Right renal cortex interstitium (tissue), 3 donors: ENCODE measurements around the gene RIC8A. TPM values are rescaled to one million over a fixed set of nuclear protein-coding genes. Genes with fewer than 3 reads are reported as not detected.

Experiments used
- DNase-seq, 3 donors: peaks; one replicate each; pipeline ENCODE4 v3.0.0-alpha.2; 2013; ENCODE audit warnings: low read depth in 3 of 3, low spot score in 2 of 3
- polyA plus RNA-seq, 3 donors: library from polyadenylated mRNA; unstranded; fragments of 120-200 nt; gene quantifications; one replicate each; pipeline ENCODE4 v1.2.1, GENCODE V29; 2013; ENCODE audit not compliant: insufficient read length in 3 of 3

The RIC8A gene
- polyA plus RNA-seq, 3 donors, result 81.4 to 94.6 (median 84.7) TPM

GRCh38 chr11:240315-240714 is 32.8 kb downstream of the RIC8A start:
- DNase-seq, result no peak

GRCh38 chr11:241634-242033 is 34.1 kb downstream of the RIC8A start:
- DNase-seq, result no peak

GRCh38 chr11:244376-244775 is 36.9 kb downstream of the RIC8A start:
- no peak for DNase-seq

- DNase-seq, result no peak
Measured at GRCh38 chr11:249062-249461, 41.6 kb downstream of the RIC8A start.

GRCh38 chr11:250274-250673 is 42.8 kb downstream of the RIC8A start:
- no peak for DNase-seq

- peak in 1 of 3 donors; percentile 21 for DNase-seq
Measured at GRCh38 chr11:250740-251299, 43.3 kb downstream of the RIC8A start.

GRCh38 chr11:251550-251949 is 44.0 kb downstream of the RIC8A start:
- DNase-seq, result no peak

GRCh38 chr11:252666-253065 is 45.2 kb downstream of the RIC8A start:
- no peak for DNase-seq

GRCh38 chr11:253160-253885 is 45.8 kb downstream of the RIC8A start:
- no peak for DNase-seq

- DNase-seq, result no peak
Measured at GRCh38 chr11:253886-254270, 46.4 kb downstream of the RIC8A start.

GRCh38 chr11:255176-255575 is 47.7 kb downstream of the RIC8A start:
- DNase-seq, result no peak

GRCh38 chr11:255816-256215 is 48.3 kb downstream of the RIC8A start:
- DNase-seq, result no peak

GRCh38 chr11:256952-257737 is 49.6 kb downstream of the RIC8A start:
- no peak for DNase-seq

- no peak for DNase-seq
Measured at GRCh38 chr11:257766-258493, 50.4 kb downstream of the RIC8A start.

GRCh38 chr11:259413-259812 is 51.9 kb downstream of the RIC8A start:
- no peak for DNase-seq

- DNase-seq, result no peak
Measured at GRCh38 chr11:261624-262023, 54.1 kb downstream of the RIC8A start.

Other genes starting within 250 kb of the RIC8A start
- gene SCGB1C1, start 14.6 kb upstream of the RIC8A start, polyA plus RNA-seq, result 1 to 10 TPM in 1 of 3 donors, not detected in 2; 1.3 TPM
- gene BET1L, start 309 bp upstream of the RIC8A start, polyA plus RNA-seq, result 10 to 100 TPM; 41.7 to 43.2 (median 41.9) TPM
- 10 to 100 TPM; 23.6 to 27.6 (median 24.8) TPM for gene SIRT3, start 28.6 kb downstream of the RIC8A start, polyA plus RNA-seq
- gene PSMD13, start 29.3 kb downstream of the RIC8A start, polyA plus RNA-seq, result 100 to 1,000 TPM; 129 to 144 (median 132) TPM
- gene NLRP6, start 70.7 kb downstream of the RIC8A start, polyA plus RNA-seq, result under 1 TPM; 0.11 to 0.36 (median 0.25) TPM
- 10 to 100 TPM in 2 of 3 donors, 1 to 10 TPM in 1; 9.1 to 19.2 (median 11.4) TPM for gene PGGHG, start 81.4 kb downstream of the RIC8A start, polyA plus RNA-seq
- gene IFITM5, start 91.8 kb downstream of the RIC8A start, polyA plus RNA-seq, result not detected
- gene IFITM2, start 100.1 kb downstream of the RIC8A start, polyA plus RNA-seq, result 100 to 1,000 TPM; 156 to 251 (median 209) TPM
- gene IFITM1, start 106.3 kb downstream of the RIC8A start, polyA plus RNA-seq, result 10 to 100 TPM; 33.9 to 45.6 (median 43.5) TPM
- 100 to 1,000 TPM; 299 to 430 (median 398) TPM for gene IFITM3, start 113.2 kb downstream of the RIC8A start, polyA plus RNA-seq
- 10 to 100 TPM; 45.9 to 50.1 (median 47.4) TPM for gene B4GALNT4, start 161.8 kb downstream of the RIC8A start, polyA plus RNA-seq
- 1 to 10 TPM; 4.1 to 5.5 (median 4.4) TPM for gene PKP3, start 186.5 kb downstream of the RIC8A start, polyA plus RNA-seq
- 10 to 100 TPM; 25.0 to 31.9 (median 25.6) TPM for gene SIGIRR, start 207.3 kb downstream of the RIC8A start, polyA plus RNA-seq
- gene ANO9, start 234.3 kb downstream of the RIC8A start, polyA plus RNA-seq, result 10 to 100 TPM in 1 of 3 donors, 1 to 10 TPM in 2; 6.4 to 10.3 (median 7.0) TPM
- gene PTDSS2, start 242.6 kb downstream of the RIC8A start, polyA plus RNA-seq, result 10 to 100 TPM; 27.0 to 30.6 (median 27.1) TPM